HepG2 (cell line): Measurements from ENCODE around the gene UHMK1. TPM values are rescaled to one million over a fixed set of nuclear protein-coding genes. Genes with fewer than 3 reads are reported as not detected.

Experiments
- ATAC-seq: fragments of 200-7000 bp; cut with Tn5 transposase; 3 replicates; pipeline ENCODE4 v1.9.1; 2020; ENCODE audit warnings: mild to moderate bottlenecking, moderate library complexity
- BruUV-seq: library from RNA; stranded (reverse); fragments of 400-500 nt; replicated peaks from 2 replicates; lab custom pipeline; 2021; lab: Mats Ljungman, UMichigan
- CTCF ChIA-PET: fragments of 300-600 bp; formaldehyde crosslinking; extraction: SDS; loops from one replicate; lab custom pipeline; 2021; ENCODE audit warnings: low total read pairs, inconsistent platforms, low intra/inter-chr PET ratio; lab: Yijun Ruan, JAX
- POLR2A ChIA-PET: fragments of 350-600 bp; sonication (Branson Sonifier 250); formaldehyde crosslinking; loops from one replicate; lab custom pipeline; 2020; ENCODE audit warnings: antibody characterized with exemption, inconsistent platforms; lab: Yijun Ruan, JAX
- DNase-seq: peaks from one replicate; pipeline ENCODE4 v3.0.0-alpha.2; 2015; ENCODE audit warnings: low spot score
- FAIRE-seq: peaks from 3 replicates; lab custom pipeline; 2011; peaks lifted over from hg19 to GRCh38; lab: Jason Lieb, UNC
- H2AFZ ChIP-seq: one replicate; pipeline ENCODE4 v1.6.1; 2011; ENCODE audit warnings: low read length, inconsistent platforms
- H3K27ac ChIP-seq: fragments of 300-600 bp; 3 replicates; pipeline ENCODE4 v1.8.0; 2011; ENCODE audit warnings: mixed run types, mild to moderate bottlenecking, mixed read lengths, low read length, inconsistent platforms; ENCODE audit not compliant: insufficient read depth; ENCODE audit errors: extremely low read length
- H3K27me3 ChIP-seq, 2 experiments: fragments of 200-600 bp in 1 of 2; 2 replicates in 1 of 2; 3 replicates in 1 of 2; pipeline versions ENCODE4 v1.6.0 to v1.8.0; 2011; ENCODE audit warnings: low read length in 2 of 2, mild to moderate bottlenecking in 2 of 2, moderate library complexity in 2 of 2, inconsistent platforms in 1 of 2; ENCODE audit not compliant: insufficient read depth in 2 of 2, control insufficient read depth in 1 of 2
- H3K36me3 ChIP-seq, 2 experiments: fragments of 200-600 bp in 1 of 2; replicated peaks in 1 of 2; 2 replicates in 1 of 2; 3 replicates in 1 of 2; pipeline versions ENCODE4 v1.5.1 to v1.8.0; 2011; ENCODE audit warnings: low read length in 2 of 2, inconsistent platforms in 1 of 2; ENCODE audit not compliant: insufficient read depth in 2 of 2, control insufficient read depth in 1 of 2
- H3K4me1 ChIP-seq: 2 replicates; pipeline ENCODE4 v1.5.1; 2012; ENCODE audit warnings: low read length, inconsistent platforms; ENCODE audit not compliant: insufficient read depth
- H3K4me2 ChIP-seq: 2 replicates; pipeline ENCODE4 v1.6.0; 2011; ENCODE audit warnings: low read depth, low read length, inconsistent platforms
- H3K4me3 ChIP-seq, 3 experiments: fragments of 200-600 bp in 1 of 3; sonication (generic), shearing (Covaris generic) in 1 of 3; replicated peaks in 1 of 3; 2 replicates each; pipeline ENCODE4 v1.5.1; 2011 to 2016; ENCODE audit warnings: low read length in 3 of 3, inconsistent platforms in 2 of 3, low read depth in 2 of 3, mild to moderate bottlenecking in 2 of 3, control low read depth in 1 of 3, mixed read lengths in 1 of 3; ENCODE audit not compliant: insufficient read depth in 1 of 3
- H3K79me2 ChIP-seq: one replicate; pipeline ENCODE4 v1.6.1; 2011; ENCODE audit warnings: low read length, inconsistent platforms; ENCODE audit not compliant: insufficient read depth
- H3K9ac ChIP-seq: 2 replicates; pipeline ENCODE4 v1.6.0; 2011; ENCODE audit warnings: mild to moderate bottlenecking, low read depth, low read length, inconsistent platforms; ENCODE audit not compliant: insufficient read depth
- H3K9me3 ChIP-seq: 2 replicates; pipeline ENCODE4 v1.5.1; 2012; ENCODE audit warnings: mild to moderate bottlenecking, low read length
- H4K20me1 ChIP-seq: 2 replicates; pipeline ENCODE4 v1.6.0; 2011; ENCODE audit warnings: inconsistent platforms, mild to moderate bottlenecking, low read length, moderate library complexity; ENCODE audit not compliant: insufficient read depth
- BHLHE40 ChIP-seq: IDR thresholded peaks from 2 replicates; pipeline ENCODE4 v1.6.1; 2011; ENCODE audit warnings: low read length, improper control_type of control experiment
- CBFB ChIP-seq: sonication (generic); formaldehyde crosslinking; IDR thresholded peaks from 2 replicates; pipeline ENCODE4 v1.4.0; 2020; ENCODE audit warnings: missing genetic modification reagents
- ELF3 ChIP-seq: IDR thresholded peaks from 2 replicates; pipeline ENCODE4 v1.6.1; 2016; ENCODE audit warnings: missing genetic modification reagents, missing compliant biosample characterization
- FOXO4 ChIP-seq: sonication (generic); formaldehyde crosslinking; conservative IDR thresholded peaks from 2 replicates; pipeline ENCODE4 v1.8.1; 2023; ENCODE audit warnings: missing genetic modification reagents
- GATA4 ChIP-seq: sonication (generic); IDR thresholded peaks from 2 replicates; pipeline ENCODE4 v1.6.1; 2016; ENCODE audit warnings: antibody characterized with exemption, low read depth, borderline replicate concordance
- HDAC2 ChIP-seq: sonication (generic); formaldehyde crosslinking; IDR thresholded peaks from 2 replicates; pipeline ENCODE4 v1.4.0; 2020; ENCODE audit warnings: missing genetic modification reagents
- HDAC6 ChIP-seq: fragments of 200-600 bp; sonication (generic); IDR thresholded peaks from 2 replicates; pipeline ENCODE4 v1.7.0; 2017; ENCODE audit warnings: mild to moderate bottlenecking, antibody characterized with exemption, low read length, low read depth
- HOXD1 ChIP-seq: sonication (generic); formaldehyde crosslinking; IDR thresholded peaks from 2 replicates; pipeline ENCODE4 v1.5.0; 2020; ENCODE audit warnings: missing genetic modification reagents
- PHF5A ChIP-seq: IDR thresholded peaks from one replicate; pipeline ENCODE4 v1.6.1; 2018; ENCODE audit warnings: low read depth, missing genetic modification reagents; ENCODE audit not compliant: unreplicated experiment
- REXO4 ChIP-seq: sonication (generic); formaldehyde crosslinking; IDR thresholded peaks from 2 replicates; pipeline ENCODE4 v1.8.0; 2022; ENCODE audit warnings: missing genetic modification reagents, mild to moderate bottlenecking, borderline replicate concordance
- RFX5 ChIP-seq: IDR thresholded peaks from 2 replicates; pipeline ENCODE4 v1.6.1; 2011; ENCODE audit warnings: low read depth, low read length, improper control_type of control experiment
- SAP130 ChIP-seq: IDR thresholded peaks from 2 replicates; pipeline ENCODE4 v1.6.1; 2016; ENCODE audit warnings: low read depth
- SIX1 ChIP-seq: sonication (generic); formaldehyde crosslinking; IDR thresholded peaks from 2 replicates; pipeline ENCODE4 v1.4.0; 2020; ENCODE audit warnings: missing genetic modification reagents, borderline replicate concordance
- SP2 ChIP-seq: sonication (generic); formaldehyde crosslinking; IDR thresholded peaks from 2 replicates; pipeline ENCODE4 v1.5.1; 2020; ENCODE audit warnings: mild to moderate bottlenecking, missing genetic modification reagents
- TBX3 ChIP-seq: fragments of 450-650 bp; IDR thresholded peaks from 2 replicates; pipeline ENCODE4 v1.6.1; 2017; ENCODE audit warnings: antibody characterized with exemption, mild to moderate bottlenecking, inconsistent platforms, borderline replicate concordance
- TEAD3 ChIP-seq: optimal IDR thresholded peaks from 2 replicates; pipeline ENCODE3; 2016; ENCODE audit warnings: borderline replicate concordance
- WGBS: methylation state at CpG from one replicate; pipeline ENCODE4 v1.1.6; 2017; ENCODE audit warnings: low lambda C conversion rate; 5-methylcytosine and 5-hydroxymethylcytosine counted together
- in situ Hi-C: cut with HindIII; loops from 2 replicates; pipeline ENCODE4 v1.10.0; 2017; ENCODE audit warnings: low pct_unique_long_range_greater_than_20kb; ENCODE audit not compliant: extremely low pct_ligation_motif_present
- intact Hi-C: fragments of 100-400 bp; cut with micrococcal nuclease; formaldehyde crosslinking; loops from one replicate; pipeline ENCODE4 v1.10.0; 2022; ENCODE audit not compliant: unreplicated experiment
- polyA plus RNA-seq, 8 experiments: library from polyadenylated mRNA; depleted of rRNA in 3 of 8; stranded (reverse) in 7 of 8; unstranded in 1 of 8; fragments of >200 nt; fragmentation: Illumina TruSeq in 4 of 8; extraction: Trizol in 4 of 8; gene quantifications; 2 replicates each; pipeline versions ENCODE4 v1.2.1 to v1.2.3, GENCODE V29; 2011 to 2016; ENCODE audit warnings: low read depth in 4 of 8, missing spikeins in 1 of 8, mixed read lengths in 1 of 8; ENCODE audit not compliant: insufficient read depth in 1 of 8
- total RNA-seq, 5 experiments: library from RNA; depleted of rRNA; stranded (reverse); fragments of >200 nt; fragmentation: Illumina TruSeq; extraction: Trizol; gene quantifications; 2 replicates each; pipeline ENCODE4 v1.2.3, GENCODE V29; 2016; ENCODE audit warnings: low read depth in 1 of 5
- TF ChIP-seq, protein P1 (sequence below): sonication (generic); formaldehyde crosslinking; IDR thresholded peaks from 2 replicates; pipeline ENCODE4 v1.9.0; 2021; ENCODE audit warnings: missing genetic modification reagents, borderline replicate concordance
- TF ChIP-seq, protein P2 (sequence below), 2 experiments: sonication (generic) in 1 of 2; formaldehyde crosslinking in 1 of 2; IDR thresholded peaks; 2 replicates each; pipeline versions ENCODE4 v1.4.0 to v1.6.1; 2018 to 2020; ENCODE audit warnings: missing genetic modification reagents in 2 of 2, borderline replicate concordance in 1 of 2, low read depth in 1 of 2, mild to moderate bottlenecking in 1 of 2, missing biosample characterization in 1 of 2
- TF ChIP-seq, protein P3 (sequence below): sonication (generic); formaldehyde crosslinking; IDR thresholded peaks from 2 replicates; pipeline ENCODE4 v1.5.0; 2020; ENCODE audit warnings: missing genetic modification reagents, mild to moderate bottlenecking, borderline replicate concordance

UHMK1 gene
- total and polyA plus RNA-seq, 2 of the 13 experiments (the other 11 are each of a cell fraction or from before 2014, with no cell fraction given): 12.9 to 20.0 TPM

GRCh38 chr1:162535501-162535900 is 37.9 kb downstream of the UHMK1 start:
- Histone ChIP-seq H2AFZ (no peak overlapping the region), H3K9ac (no peak overlapping the region), H3K4me3 (no peak overlapping the region), H3K4me2 (no peak overlapping the region), H3K27me3 (no peaks in the 10 kb centered on the region), H3K4me1 (peaks cover 7% of the 10 kb centered on the region; the same call in 1 of the 2 replicates), H3K79me2 (no peaks in the 10 kb centered on the region), H4K20me1 (no peaks in the 10 kb centered on the region), H3K36me3 (no peaks in the 10 kb centered on the region), H3K27ac (no peak overlapping the region), H3K9me3 (no peaks in the 10 kb centered on the region)
- 50% methylated on average over 1 of the region's 1 CpG for WGBS
- no peak for DNase-seq
- no peak for TF ChIP-seq ELF3 (CRISPR knock-in tag)
- TF ChIP-seq, protein P1, sequence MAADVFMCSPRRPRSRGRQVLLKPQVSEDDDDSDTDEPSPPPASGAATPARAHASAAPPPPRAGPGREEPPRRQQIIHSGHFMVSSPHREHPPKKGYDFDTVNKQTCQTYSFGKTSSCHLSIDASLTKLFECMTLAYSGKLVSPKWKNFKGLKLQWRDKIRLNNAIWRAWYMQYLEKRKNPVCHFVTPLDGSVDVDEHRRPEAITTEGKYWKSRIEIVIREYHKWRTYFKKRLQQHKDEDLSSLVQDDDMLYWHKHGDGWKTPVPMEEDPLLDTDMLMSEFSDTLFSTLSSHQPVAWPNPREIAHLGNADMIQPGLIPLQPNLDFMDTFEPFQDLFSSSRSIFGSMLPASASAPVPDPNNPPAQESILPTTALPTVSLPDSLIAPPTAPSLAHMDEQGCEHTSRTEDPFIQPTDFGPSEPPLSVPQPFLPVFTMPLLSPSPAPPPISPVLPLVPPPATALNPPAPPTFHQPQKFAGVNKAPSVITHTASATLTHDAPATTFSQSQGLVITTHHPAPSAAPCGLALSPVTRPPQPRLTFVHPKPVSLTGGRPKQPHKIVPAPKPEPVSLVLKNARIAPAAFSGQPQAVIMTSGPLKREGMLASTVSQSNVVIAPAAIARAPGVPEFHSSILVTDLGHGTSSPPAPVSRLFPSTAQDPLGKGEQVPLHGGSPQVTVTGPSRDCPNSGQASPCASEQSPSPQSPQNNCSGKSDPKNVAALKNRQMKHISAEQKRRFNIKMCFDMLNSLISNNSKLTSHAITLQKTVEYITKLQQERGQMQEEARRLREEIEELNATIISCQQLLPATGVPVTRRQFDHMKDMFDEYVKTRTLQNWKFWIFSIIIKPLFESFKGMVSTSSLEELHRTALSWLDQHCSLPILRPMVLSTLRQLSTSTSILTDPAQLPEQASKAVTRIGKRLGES (CRISPR knock-in tag): no peak
- TF ChIP-seq PHF5A: no peak
- TF ChIP-seq SAP130 (CRISPR knock-in tag): no peak
- no peak for TF ChIP-seq GATA4
- no peak for TF ChIP-seq BHLHE40
- TF ChIP-seq, protein P2, sequence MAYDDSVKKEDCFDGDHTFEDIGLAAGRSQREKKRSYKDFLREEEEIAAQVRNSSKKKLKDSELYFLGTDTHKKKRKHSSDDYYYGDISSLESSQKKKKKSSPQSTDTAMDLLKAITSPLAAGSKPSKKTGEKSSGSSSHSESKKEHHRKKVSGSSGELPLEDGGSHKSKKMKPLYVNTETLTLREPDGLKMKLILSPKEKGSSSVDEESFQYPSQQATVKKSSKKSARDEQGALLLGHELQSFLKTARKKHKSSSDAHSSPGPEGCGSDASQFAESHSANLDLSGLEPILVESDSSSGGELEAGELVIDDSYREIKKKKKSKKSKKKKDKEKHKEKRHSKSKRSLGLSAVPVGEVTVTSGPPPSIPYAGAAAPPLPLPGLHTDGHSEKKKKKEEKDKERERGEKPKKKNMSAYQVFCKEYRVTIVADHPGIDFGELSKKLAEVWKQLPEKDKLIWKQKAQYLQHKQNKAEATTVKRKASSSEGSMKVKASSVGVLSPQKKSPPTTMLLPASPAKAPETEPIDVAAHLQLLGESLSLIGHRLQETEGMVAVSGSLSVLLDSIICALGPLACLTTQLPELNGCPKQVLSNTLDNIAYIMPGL (CRISPR knock-in tag; IDR thresholded peaks at IDR 0.05; ENCODE audit: borderline replicate concordance in 1 of 2, low read depth in 1 of 2): no peak
- no peak for TF ChIP-seq TEAD3
- no peak for TF ChIP-seq HDAC6
- no peak for TF ChIP-seq SIX1 (CRISPR knock-in tag)
- TF ChIP-seq HOXD1: no peak
- TF ChIP-seq TBX3: no peak
- TF ChIP-seq HDAC2 (CRISPR knock-in tag): no peak
- TF ChIP-seq, protein P3, sequence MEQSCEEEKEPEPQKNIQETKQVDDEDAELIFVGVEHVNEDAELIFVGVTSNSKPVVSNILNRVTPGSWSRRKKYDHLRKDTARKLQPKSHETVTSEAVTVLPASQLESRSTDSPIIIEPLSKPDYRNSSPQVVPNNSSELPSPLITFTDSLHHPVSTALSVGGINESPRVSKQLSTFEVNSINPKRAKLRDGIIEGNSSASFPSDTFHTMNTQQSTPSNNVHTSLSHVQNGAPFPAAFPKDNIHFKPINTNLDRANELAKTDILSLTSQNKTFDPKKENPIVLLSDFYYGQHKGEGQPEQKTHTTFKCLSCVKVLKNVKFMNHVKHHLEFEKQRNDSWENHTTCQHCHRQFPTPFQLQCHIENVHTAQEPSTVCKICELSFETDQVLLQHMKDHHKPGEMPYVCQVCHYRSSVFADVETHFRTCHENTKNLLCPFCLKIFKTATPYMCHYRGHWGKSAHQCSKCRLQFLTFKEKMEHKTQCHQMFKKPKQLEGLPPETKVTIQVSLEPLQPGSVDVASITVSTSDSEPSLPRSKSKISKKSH (CRISPR knock-in tag): no peak
- TF ChIP-seq RFX5: no peak
- no peak for TF ChIP-seq FOXO4 (CRISPR knock-in tag)
- TF ChIP-seq SP2 (CRISPR knock-in tag): no peak
- TF ChIP-seq CBFB (CRISPR knock-in tag): no peak
- no peak for TF ChIP-seq REXO4 (CRISPR knock-in tag)
- in situ Hi-C loops: no loop called here
- FAIRE-seq: no peak
- no TSS peak for BruUV-seq
- ATAC-seq: no peak
- CTCF ChIA-PET: no interaction called here
- intact Hi-C loops: no loop called here
- POLR2A ChIA-PET: no interaction called here
